Measurements from ENCODE around the gene AMER2. TPM values are rescaled to one million over a fixed set of nuclear protein-coding genes. Genes with fewer than 3 reads are reported as not detected.
A peak's percentile ranks its signal among the peaks of the same experiment; 100 is the strongest.

The AMER2 gene
- total RNA-seq, 1 donor from 2014 or later = not detected

GRCh38 chr13:25186187-25186586 lies 14.1 kb upstream of the AMER2 start:
- intact Hi-C loops (cut with micrococcal nuclease) = no loop called here
- ChIA-PET POLR2A (no interaction called here), CTCF (no interaction called here)
- Mint-ChIP-seq H3K36me3 (ENCODE audit: low read depth) (no peaks in the 10 kb centered on the region), H3K27me3 (peaks cover 18% of the 10 kb centered on the region), H3K4me3 (no peak overlapping the region), H3K9me3 (no peaks in the 10 kb centered on the region), H3K27ac (no peak overlapping the region), H3K4me1 (peaks cover 9% of the 10 kb centered on the region)
- no peak for TF ChIP-seq CTCF (IDR thresholded peaks at IDR 0.05)
- DNase-seq (no peak), ATAC-seq (ENCODE audit: low read depth) (no peak)

GRCh38 chr13:25181597-25181996 lies 9.5 kb upstream of the AMER2 start:
- no peaks in the 10 kb centered on the region for H3K9me3 Mint-ChIP-seq
- no peak overlapping the region for H3K4me3 Mint-ChIP-seq
- ChIA-PET CTCF (no interaction called here), POLR2A (interaction anchor here (1.7 kb wide), 1 partner anchor 105 kb away, joined by 5 read pairs; the partner anchor contains the start of gene MTMR6)
- H3K36me3 Mint-ChIP-seq (ENCODE audit: low read depth) = no peaks in the 10 kb centered on the region
- no peak for TF ChIP-seq CTCF (IDR thresholded peaks at IDR 0.05)
- DNase-seq (no peak), ATAC-seq (ENCODE audit: low read depth) (no peak)
- H3K4me1 Mint-ChIP-seq = peaks cover 41% of the 10 kb centered on the region
- intact Hi-C loops (cut with micrococcal nuclease) = loop anchor here (5.0 kb wide), 1 partner anchor 106 kb away; the partner anchor contains the start of gene MTMR6
- H3K27ac Mint-ChIP-seq = no peak overlapping the region
- H3K27me3 Mint-ChIP-seq = peaks cover 9% of the 10 kb centered on the region

- Mint-ChIP-seq H3K4me1 (peaks cover 41% of the 10 kb centered on the region), H3K27me3 (peaks cover 10% of the 10 kb centered on the region), H3K9me3 (no peaks in the 10 kb centered on the region), H3K36me3 (ENCODE audit: low read depth) (no peaks in the 10 kb centered on the region), H3K4me3 (peak overlapping the region; percentile 3), H3K27ac (peak overlapping the region; percentile 27)
- no peak for TF ChIP-seq CTCF (IDR thresholded peaks at IDR 0.05)
- ChIA-PET CTCF (no interaction called here), POLR2A (interaction anchor here (1.7 kb wide), 1 partner anchor 106 kb away, joined by 5 read pairs; the partner anchor contains the start of gene MTMR6)
- no peak for DNase-seq
- ATAC-seq (ENCODE audit: low read depth) = peak; percentile 51
- intact Hi-C loops (cut with micrococcal nuclease) = loop anchor here (5.0 kb wide), 1 partner anchor 106 kb away; the partner anchor contains the start of gene MTMR6
Observed at GRCh38 chr13:25180775-25181537, 8.9 kb upstream of the AMER2 start.

GRCh38 chr13:25179832-25180774 lies 8.0 kb upstream of the AMER2 start:
- Mint-ChIP-seq H3K4me3 (no peak overlapping the region), H3K36me3 (ENCODE audit: low read depth) (no peaks in the 10 kb centered on the region), H3K27ac (peak overlapping the region; percentile 6), H3K27me3 (peaks cover 15% of the 10 kb centered on the region), H3K4me1 (peaks cover 41% of the 10 kb centered on the region), H3K9me3 (no peaks in the 10 kb centered on the region)
- no peak for DNase-seq
- POLR2A ChIA-PET = interaction anchor here (1.7 kb wide), 1 partner anchor 107 kb away, joined by 5 read pairs; the partner anchor contains the start of gene MTMR6
- no peak for ATAC-seq (ENCODE audit: low read depth)
- intact Hi-C loops (cut with micrococcal nuclease) = loop anchor here (5.0 kb wide), 1 partner anchor 107 kb away; the partner anchor contains the start of gene MTMR6
- TF ChIP-seq CTCF (IDR thresholded peaks at IDR 0.05) = no peak
- CTCF ChIA-PET = no interaction called here

GRCh38 chr13:25179011-25179410 lies 6.9 kb upstream of the AMER2 start:
- Mint-ChIP-seq H3K9me3 (no peaks in the 10 kb centered on the region), H3K27ac (no peak overlapping the region), H3K4me3 (no peak overlapping the region), H3K36me3 (ENCODE audit: low read depth) (no peaks in the 10 kb centered on the region), H3K27me3 (peaks cover 21% of the 10 kb centered on the region), H3K4me1 (peaks cover 41% of the 10 kb centered on the region)
- intact Hi-C loops (cut with micrococcal nuclease) = no loop called here
- ChIA-PET POLR2A (no interaction called here), CTCF (no interaction called here)
- ATAC-seq (ENCODE audit: low read depth) = no peak
- DNase-seq = no peak
- TF ChIP-seq CTCF (IDR thresholded peaks at IDR 0.05) = no peak

Measured in activated B cell treated with CpG ODN at 0.5 μM for 24 hours (primary cell).